Activated B cell treated with CpG ODN at 0.5 μM for 24 hours (primary cell): ENCODE results near the gene CECR2. TPM values are rescaled to one million over a fixed set of nuclear protein-coding genes. Genes with fewer than 3 reads are reported as not detected.

Source experiments
- ATAC-seq: fragments of 200-7000 bp; cut with Tn5 transposase; one replicate; pipeline ENCODE4 v1.10.0; 2021; ENCODE audit warnings: low read depth, mild to moderate bottlenecking, moderate library complexity
- CTCF ChIA-PET: fragments of 350-600 bp; sonication (Branson Sonifier 250); formaldehyde crosslinking; loops from one replicate; lab custom pipeline; 2021; ENCODE audit warnings: antibody characterized with exemption; lab: Charles Lee
- POLR2A ChIA-PET: fragments of 350-600 bp; sonication (Branson Sonifier 250); formaldehyde crosslinking; loops from one replicate; lab custom pipeline; 2021; ENCODE audit warnings: antibody characterized with exemption; lab: Charles Lee
- DNase-seq: peaks from one replicate; pipeline ENCODE4 v3.0.0; 2022
- H3K27ac Mint-ChIP-seq: one replicate; pipeline ENCODE4 v1.8.0; 2020; ENCODE audit warnings: mixed read lengths
- H3K27me3 Mint-ChIP-seq: one replicate; pipeline ENCODE4 v1.8.0; 2021; ENCODE audit warnings: mixed read lengths
- H3K36me3 Mint-ChIP-seq: one replicate; pipeline ENCODE4 v1.8.0; 2021; ENCODE audit warnings: low read depth, mixed read lengths
- H3K4me1 Mint-ChIP-seq: one replicate; pipeline ENCODE4 v1.8.0; 2021; ENCODE audit warnings: mixed read lengths
- H3K4me3 Mint-ChIP-seq: one replicate; pipeline ENCODE4 v1.8.0; 2020; ENCODE audit warnings: mild to moderate bottlenecking, mixed read lengths
- H3K9me3 Mint-ChIP-seq: one replicate; pipeline ENCODE4 v1.8.0; 2020; ENCODE audit warnings: mixed read lengths
- CTCF ChIP-seq: fragments of 200-600 bp; IDR thresholded peaks from one replicate; pipeline ENCODE4 v1.8.0; 2022; ENCODE audit warnings: antibody characterized with exemption, mild to moderate bottlenecking
- intact Hi-C: fragments of 100-400 bp; cut with micrococcal nuclease; formaldehyde crosslinking; loops from one replicate; pipeline ENCODE4 v1.15.1; 2024
- total RNA-seq: library from RNA; stranded (reverse); gene quantifications from 2 replicates; pipeline ENCODE4 v1.2.3, GENCODE V29; 2022

The CECR2 gene
- total RNA-seq, 1 donor from 2014 or later = 2.5 TPM

GRCh38 chr22:17446698-17447097 is 77.4 kb downstream of the CECR2 start:
- DNase-seq (no peak), ATAC-seq (no peak)
- H3K9me3 Mint-ChIP-seq = no peaks in the 10 kb centered on the region
- CTCF ChIA-PET = interaction anchor here (1.4 kb wide), 1 partner anchor 241 kb away, joined by 3 read pairs; no protein-coding TSS in a partner anchor
- peaks cover 4% of the 10 kb centered on the region for H3K27me3 Mint-ChIP-seq
- TF ChIP-seq CTCF = no peak
- no peaks in the 10 kb centered on the region for H3K36me3 Mint-ChIP-seq
- no peak overlapping the region for H3K4me3 Mint-ChIP-seq
- H3K4me1 Mint-ChIP-seq = no peaks in the 10 kb centered on the region
- no peak overlapping the region for H3K27ac Mint-ChIP-seq
- POLR2A ChIA-PET = no interaction called here
- intact Hi-C loops = no loop called here

GRCh38 chr22:17451316-17451715 is 82.1 kb downstream of the CECR2 start:
- Mint-ChIP-seq H3K4me3 (no peak overlapping the region), H3K4me1 (no peaks in the 10 kb centered on the region), H3K36me3 (no peaks in the 10 kb centered on the region), H3K9me3 (peaks cover 3% of the 10 kb centered on the region), H3K27ac (no peak overlapping the region), H3K27me3 (peaks cover 2% of the 10 kb centered on the region)
- ChIA-PET POLR2A (no interaction called here), CTCF (no interaction called here)
- intact Hi-C loops = no loop called here
- DNase-seq (no peak), ATAC-seq (no peak)
- no peak for TF ChIP-seq CTCF

- peaks cover 4% of the 10 kb centered on the region for H3K4me1 Mint-ChIP-seq
- H3K4me3 Mint-ChIP-seq = no peak overlapping the region
- TF ChIP-seq CTCF = no peak
- no peak for ATAC-seq
- intact Hi-C loops = no loop called here
- DNase-seq = no peak
- ChIA-PET CTCF (no interaction called here), POLR2A (no interaction called here)
- H3K36me3 Mint-ChIP-seq = no peaks in the 10 kb centered on the region
- H3K27me3 Mint-ChIP-seq = peaks cover 11% of the 10 kb centered on the region
- no peaks in the 10 kb centered on the region for H3K9me3 Mint-ChIP-seq
- H3K27ac Mint-ChIP-seq = no peak overlapping the region
Measured at GRCh38 chr22:17460895-17461294, 91.6 kb downstream of the CECR2 start.

GRCh38 chr22:17470880-17471500 is 101.7 kb downstream of the CECR2 start:
- H3K9me3 Mint-ChIP-seq = no peaks in the 10 kb centered on the region
- TF ChIP-seq CTCF = no peak
- POLR2A ChIA-PET = no interaction called here
- H3K4me3 Mint-ChIP-seq = no peak overlapping the region
- H3K36me3 Mint-ChIP-seq = no peaks in the 10 kb centered on the region
- no peaks in the 10 kb centered on the region for H3K4me1 Mint-ChIP-seq
- H3K27ac Mint-ChIP-seq = no peak overlapping the region
- intact Hi-C loops = no loop called here
- CTCF ChIA-PET = no interaction called here
- ATAC-seq = no peak
- H3K27me3 Mint-ChIP-seq = peaks cover 26% of the 10 kb centered on the region
- no peak for DNase-seq

GRCh38 chr22:17471886-17472535 is 102.8 kb downstream of the CECR2 start:
- H3K9me3 Mint-ChIP-seq = no peaks in the 10 kb centered on the region
- H3K4me3 Mint-ChIP-seq = no peak overlapping the region
- intact Hi-C loops = no loop called here
- H3K27ac Mint-ChIP-seq = no peak overlapping the region
- no peaks in the 10 kb centered on the region for H3K36me3 Mint-ChIP-seq
- ATAC-seq (no peak), DNase-seq (no peak)
- CTCF ChIA-PET = no interaction called here
- H3K4me1 Mint-ChIP-seq = no peaks in the 10 kb centered on the region
- POLR2A ChIA-PET = no interaction called here
- TF ChIP-seq CTCF = no peak
- peaks cover 29% of the 10 kb centered on the region for H3K27me3 Mint-ChIP-seq
